ENCODE data around the gene ADAMTS8.

Gene ADAMTS8

GRCh38 chr11:130414107-130415080 is 14.0 kb downstream of the ADAMTS8 start:
- Histone ChIP-seq H2BK120ac (ENCODE audit: insufficient read depth, low read length, poor library complexity) (no peak overlapping the region), H2AFZ (ENCODE audit: insufficient read depth, low read length, poor library complexity) (no peak overlapping the region), H2BK12ac (ENCODE audit: low read length) (no peak overlapping the region), H3K27me3 (ENCODE audit: insufficient read depth, low read length) (no peaks in the 10 kb centered on the region), H4K8ac (ENCODE audit: low read depth, low read length) (no peak overlapping the region), H3K4me1 (ENCODE audit: control insufficient read depth in 1 of 2, insufficient read depth in 2 of 2, low read length in 2 of 2) (no peaks in the 10 kb centered on the region), H3K4me2 (ENCODE audit: low read length) (no peak overlapping the region), H3K18ac (ENCODE audit: low read length) (no peak overlapping the region), H2BK5ac (ENCODE audit: low read depth, low read length, poor library complexity) (no peak overlapping the region), H3K14ac (ENCODE audit: low read length) (no peak overlapping the region), H3K79me2 (ENCODE audit: control insufficient read depth, insufficient read depth, low read length, poor library complexity) (no peaks in the 10 kb centered on the region), H3K36me3 (ENCODE audit: control insufficient read depth in 1 of 2, insufficient read depth in 2 of 2, low read length in 2 of 2) (no peaks in the 10 kb centered on the region), H3K23ac (ENCODE audit: low read length) (no peak overlapping the region), H2AK5ac (ENCODE audit: low read length) (no peak overlapping the region), H4K91ac (ENCODE audit: low read depth, low read length) (no peak overlapping the region), H3K79me1 (ENCODE audit: low read length) (no peaks in the 10 kb centered on the region), H3K4ac (ENCODE audit: low read depth, low read length) (no peak overlapping the region), H4K12ac (ENCODE audit: low read depth, low read length) (no peak overlapping the region), H3K9ac (ENCODE audit: low read length) (no peak overlapping the region), H3K4me3 (ENCODE audit: low read depth, low read length) (no peak overlapping the region), H3K27ac (ENCODE audit: low read depth, low read length) (no peak overlapping the region), H3K9me3 (ENCODE audit: insufficient read depth, low read depth, low read length) (no peaks in the 10 kb centered on the region)
- no CpG with 5 or more reads among the region's 24 CpGs for WGBS (ENCODE audit: extremely low coverage, insufficient coverage, insufficient read length)
- no peak for DNase-seq

GRCh38 chr11:130413405-130414106 is 14.9 kb downstream of the ADAMTS8 start:
- Histone ChIP-seq H2AK5ac (ENCODE audit: low read length) (no peak overlapping the region), H3K18ac (ENCODE audit: low read length) (no peak overlapping the region), H2BK120ac (ENCODE audit: insufficient read depth, low read length, poor library complexity) (no peak overlapping the region), H4K8ac (ENCODE audit: low read depth, low read length) (no peak overlapping the region), H3K27ac (ENCODE audit: low read depth, low read length) (no peak overlapping the region), H3K79me1 (ENCODE audit: low read length) (no peaks in the 10 kb centered on the region), H3K14ac (ENCODE audit: low read length) (no peak overlapping the region), H2BK12ac (ENCODE audit: low read length) (no peak overlapping the region), H3K4me2 (ENCODE audit: low read length) (no peak overlapping the region), H3K79me2 (ENCODE audit: control insufficient read depth, insufficient read depth, low read length, poor library complexity) (no peaks in the 10 kb centered on the region), H2AFZ (ENCODE audit: insufficient read depth, low read length, poor library complexity) (no peak overlapping the region), H3K9ac (ENCODE audit: low read length) (no peak overlapping the region), H3K4me3 (ENCODE audit: low read depth, low read length) (no peak overlapping the region), H3K4ac (ENCODE audit: low read depth, low read length) (no peak overlapping the region), H3K27me3 (ENCODE audit: insufficient read depth, low read length) (no peaks in the 10 kb centered on the region), H3K9me3 (ENCODE audit: insufficient read depth, low read depth, low read length) (no peaks in the 10 kb centered on the region), H3K4me1 (ENCODE audit: control insufficient read depth in 1 of 2, insufficient read depth in 2 of 2, low read length in 2 of 2) (no peaks in the 10 kb centered on the region), H3K36me3 (ENCODE audit: control insufficient read depth in 1 of 2, insufficient read depth in 2 of 2, low read length in 2 of 2) (no peaks in the 10 kb centered on the region), H2BK5ac (ENCODE audit: low read depth, low read length, poor library complexity) (no peak overlapping the region), H4K91ac (ENCODE audit: low read depth, low read length) (no peak overlapping the region), H4K12ac (ENCODE audit: low read depth, low read length) (no peak overlapping the region), H3K23ac (ENCODE audit: low read length) (no peak overlapping the region)
- no CpG with 5 or more reads among the region's 16 CpGs for WGBS (ENCODE audit: extremely low coverage, insufficient coverage, insufficient read length)
- peak in 1 of 2 donors; percentile 26 for DNase-seq

GRCh38 chr11:130411223-130411622 is 17.2 kb downstream of the ADAMTS8 start:
- Histone ChIP-seq H2BK120ac (ENCODE audit: insufficient read depth, low read length, poor library complexity) (no peak overlapping the region), H3K4me2 (ENCODE audit: low read length) (no peak overlapping the region), H4K12ac (ENCODE audit: low read depth, low read length) (no peak overlapping the region)

GRCh38 chr11:130409594-130410388 is 18.6 kb downstream of the ADAMTS8 start:
- Histone ChIP-seq H2AFZ (ENCODE audit: insufficient read depth, low read length, poor library complexity) (no peak overlapping the region), H3K4me3 (ENCODE audit: low read depth, low read length) (no peak overlapping the region), H3K79me2 (ENCODE audit: control insufficient read depth, insufficient read depth, low read length, poor library complexity) (no peaks in the 10 kb centered on the region), H3K9ac (ENCODE audit: low read length) (no peak overlapping the region), H2AK5ac (ENCODE audit: low read length) (no peak overlapping the region), H3K27me3 (ENCODE audit: insufficient read depth, low read length) (no peaks in the 10 kb centered on the region), H3K36me3 (ENCODE audit: control insufficient read depth in 1 of 2, insufficient read depth in 2 of 2, low read length in 2 of 2) (no peaks in the 10 kb centered on the region), H3K4ac (ENCODE audit: low read depth, low read length) (no peak overlapping the region), H4K91ac (ENCODE audit: low read depth, low read length) (no peak overlapping the region), H2BK120ac (ENCODE audit: insufficient read depth, low read length, poor library complexity) (no peak overlapping the region), H3K79me1 (ENCODE audit: low read length) (no peaks in the 10 kb centered on the region), H3K14ac (ENCODE audit: low read length) (no peak overlapping the region), H2BK12ac (ENCODE audit: low read length) (no peak overlapping the region), H3K23ac (ENCODE audit: low read length) (no peak overlapping the region), H2BK5ac (ENCODE audit: low read depth, low read length, poor library complexity) (no peak overlapping the region), H3K27ac (ENCODE audit: low read depth, low read length) (no peak overlapping the region), H3K4me1 (ENCODE audit: control insufficient read depth in 1 of 2, insufficient read depth in 2 of 2, low read length in 2 of 2) (no peaks in the 10 kb centered on the region), H3K9me3 (ENCODE audit: insufficient read depth, low read depth, low read length) (no peaks in the 10 kb centered on the region), H3K4me2 (ENCODE audit: low read length) (no peak overlapping the region), H4K12ac (ENCODE audit: low read depth, low read length) (no peak overlapping the region), H4K8ac (ENCODE audit: low read depth, low read length) (no peak overlapping the region), H3K18ac (ENCODE audit: low read length) (no peak overlapping the region)
- no CpG with 5 or more reads among the region's 7 CpGs for WGBS (ENCODE audit: extremely low coverage, insufficient coverage, insufficient read length)
- DNase-seq, result no peak

More at GRCh38 chr11:130411223-130411622, 17.2 kb downstream of the ADAMTS8 start:
- Histone ChIP-seq H4K8ac (ENCODE audit: low read depth, low read length) (no peak overlapping the region), H4K91ac (ENCODE audit: low read depth, low read length) (no peak overlapping the region), H3K79me2 (ENCODE audit: control insufficient read depth, insufficient read depth, low read length, poor library complexity) (no peaks in the 10 kb centered on the region), H3K4me1 (ENCODE audit: control insufficient read depth in 1 of 2, insufficient read depth in 2 of 2, low read length in 2 of 2) (no peaks in the 10 kb centered on the region), H3K27me3 (ENCODE audit: insufficient read depth, low read length) (no peaks in the 10 kb centered on the region), H3K4ac (ENCODE audit: low read depth, low read length) (no peak overlapping the region), H3K9ac (ENCODE audit: low read length) (no peak overlapping the region), H3K23ac (ENCODE audit: low read length) (no peak overlapping the region), H2AK5ac (ENCODE audit: low read length) (no peak overlapping the region), H2BK5ac (ENCODE audit: low read depth, low read length, poor library complexity) (no peak overlapping the region), H3K4me3 (ENCODE audit: low read depth, low read length) (no peak overlapping the region), H2BK12ac (ENCODE audit: low read length) (no peak overlapping the region), H3K14ac (ENCODE audit: low read length) (no peak overlapping the region), H3K79me1 (ENCODE audit: low read length) (no peaks in the 10 kb centered on the region), H2AFZ (ENCODE audit: insufficient read depth, low read length, poor library complexity) (no peak overlapping the region), H3K36me3 (ENCODE audit: control insufficient read depth in 1 of 2, insufficient read depth in 2 of 2, low read length in 2 of 2) (no peaks in the 10 kb centered on the region), H3K27ac (ENCODE audit: low read depth, low read length) (no peak overlapping the region), H3K18ac (ENCODE audit: low read length) (no peak overlapping the region), H3K9me3 (ENCODE audit: insufficient read depth, low read depth, low read length) (no peaks in the 10 kb centered on the region)
- no peak for DNase-seq
- no CpG with 5 or more reads among the region's 11 CpGs for WGBS (ENCODE audit: extremely low coverage, insufficient coverage, insufficient read length)
